A549 (cell line): Measurements from ENCODE around the gene PI4K2A.

Experiments
- BCL3 ChIP-seq: fragments of >200 bp; sonication (Bioruptor Twin); formaldehyde crosslinking; IDR thresholded peaks from 3 replicates; pipeline ENCODE4 v1.6.1; 2016
- CTCF ChIP-seq: fragments of >200 bp; sonication (Bioruptor Twin); formaldehyde crosslinking; IDR thresholded peaks from 3 replicates; pipeline ENCODE4 v1.5.1; 2016
- ESRRA ChIP-seq: fragments of 150-350 bp; IDR thresholded peaks from 2 replicates; pipeline ENCODE4 v1.6.1; 2014; ENCODE audit warnings: mild to moderate bottlenecking, low read length, borderline replicate concordance
- HDAC2 ChIP-seq: fragments of 200-600 bp; sonication (generic); IDR thresholded peaks from 2 replicates; pipeline ENCODE4 v1.6.1; 2016
- HOXA7 ChIP-seq: fragments of 250-450 bp; sonication (Bioruptor Pico); IDR thresholded peaks from 2 replicates; pipeline ENCODE4 v1.5.0; 2020; ENCODE audit warnings: mild to moderate bottlenecking, moderate library complexity
- POLR2A ChIP-seq: IDR thresholded peaks from 2 replicates; pipeline ENCODE4 v1.6.1; 2012; ENCODE audit warnings: mild to moderate bottlenecking, low read length
- RAD21 ChIP-seq, 2 experiments: fragments of >200 bp in 1 of 2; sonication (Bioruptor Twin) in 1 of 2; formaldehyde crosslinking in 1 of 2; IDR thresholded peaks in 1 of 2; conservative IDR thresholded peaks in 1 of 2; 2 replicates in 1 of 2; 3 replicates in 1 of 2; pipeline ENCODE4 v1.6.1; 2012 to 2018; ENCODE audit warnings: inconsistent platforms in 1 of 2
- RCOR1 ChIP-seq: fragments of 150-350 bp; IDR thresholded peaks from 2 replicates; pipeline ENCODE4 v1.6.1; 2014; ENCODE audit warnings: antibody characterized with exemption, low read length, low read depth
- RFX5 ChIP-seq: fragments of 450-650 bp; IDR thresholded peaks from 2 replicates; pipeline ENCODE4 v1.7.1; 2014; ENCODE audit warnings: antibody characterized with exemption, mild to moderate bottlenecking, moderate library complexity
- RNF2 ChIP-seq: fragments of 200-600 bp; sonication (generic); IDR thresholded peaks from 2 replicates; pipeline ENCODE4 v1.6.1; 2016; ENCODE audit warnings: low read depth, mild to moderate bottlenecking, antibody characterized with exemption, moderate library complexity, borderline replicate concordance
- ZFP36 ChIP-seq: fragments of 450-650 bp; IDR thresholded peaks from 2 replicates; pipeline ENCODE4 v1.6.1; 2014; ENCODE audit warnings: borderline replicate concordance; ENCODE audit not compliant: partially characterized antibody

DNA sequence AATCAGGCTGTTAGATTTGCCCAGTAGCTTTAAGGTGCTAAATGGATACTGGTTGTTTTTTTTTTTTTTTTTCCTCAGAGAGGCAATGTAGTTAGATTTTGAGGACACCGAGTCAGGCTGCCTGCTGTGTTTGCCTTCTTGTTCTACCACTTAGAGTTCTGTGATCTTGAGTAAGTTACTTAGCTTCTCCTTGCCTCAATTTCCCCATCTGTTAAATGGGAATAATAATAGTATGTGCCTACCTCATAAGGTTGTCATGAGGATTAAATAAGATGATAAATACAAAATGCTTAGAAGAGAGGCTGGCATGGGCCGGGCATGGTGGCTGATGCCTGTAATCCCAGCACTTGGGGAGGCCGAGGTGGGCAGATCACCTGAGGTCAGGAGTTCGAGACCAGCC, 21.7 kb upstream of the PI4K2A start:
- TF ChIP-seq POLR2A (no peak), RAD21 (conservative IDR thresholded peaks at IDR 0.05 in 1 of 2, IDR thresholded peaks at IDR 0.05 in 1 of 2) (no peak), ESRRA (no peak), ZFP36 (no peak), CTCF (no peak), HOXA7 (CRISPR knock-in tag) (no peak), RCOR1 (no peak), HDAC2 (no peak), RFX5 (no peak), RNF2 (no peak), BCL3 (no peak)
